Lung (tissue), 4 donors: Measurements from ENCODE around the gene DOCK1. TPM values are rescaled to one million over a fixed set of nuclear protein-coding genes. Genes with fewer than 3 reads are reported as not detected.

ENCODE experiments used
- polyA plus RNA-seq, 2 donors: library from polyadenylated mRNA; stranded (reverse); fragments of 200-250 nt; gene quantifications; one replicate each; pipeline ENCODE4 v1.2.1, GENCODE V29; 2013
- total RNA-seq, 2 donors: library from RNA; depleted of rRNA in 1 of 2; stranded (reverse); fragments of >200 nt in 1 of 2; gene quantifications; one replicate each; pipeline ENCODE4 v1.2.1, GENCODE V29; 2014 to 2021
- donor health status: Bipolar disorder and iron deficiency.
- donor health status: healthy.
- donor health status: DM: yes; HTN: yes; CAD: no.

DOCK1 gene
- total and polyA plus RNA-seq, 4 donors = 11.2 to 102 (median 30.5) TPM

Other genes with a start within 250 kb of the DOCK1 start
- not detected for gene C10orf90, start 234.7 kb upstream of the DOCK1 start, total RNA-seq
- not detected for gene C10orf90, start 234.7 kb upstream of the DOCK1 start, polyA plus RNA-seq